Right renal pelvis (tissue), 4 donors: ENCODE results near the gene IGLL5. TPM values are rescaled to one million over a fixed set of nuclear protein-coding genes. Genes with fewer than 3 reads are reported as not detected.

Source experiments
- DNase-seq, 4 donors: peaks; one replicate each; pipeline ENCODE4 v3.0.0-alpha.2; 2013; ENCODE audit warnings: low read depth in 4 of 4, low spot score in 3 of 4, missing footprints in 1 of 4
- polyA plus RNA-seq, 4 donors: library from polyadenylated mRNA; unstranded; fragments of 120-200 nt; gene quantifications; one replicate each; pipeline ENCODE4 v1.2.1, GENCODE V29; 2013; ENCODE audit not compliant: insufficient read length in 4 of 4

Gene IGLL5
- polyA plus RNA-seq, 4 donors: 0.16 to 0.44 TPM; not detected in 2

- no peak for DNase-seq
These were observed 37.7 kb downstream of the IGLL5 start for GRCh38 chr22:22925146-22925804.

- DNase-seq: no peak
These were observed 38.3 kb downstream of the IGLL5 start for GRCh38 chr22:22925805-22926369.

GRCh38 chr22:22926370-22927195 lies 39.0 kb downstream of the IGLL5 start:
- DNase-seq: no peak

- no peak for DNase-seq
These were observed 39.7 kb downstream of the IGLL5 start for GRCh38 chr22:22927196-22927887.

- no peak for DNase-seq
These were observed 40.5 kb downstream of the IGLL5 start for GRCh38 chr22:22927888-22928665.

- DNase-seq: no peak
These were observed 41.2 kb downstream of the IGLL5 start for GRCh38 chr22:22928666-22929380.

GRCh38 chr22:22929381-22930221 lies 42.0 kb downstream of the IGLL5 start:
- DNase-seq: no peak

- no peak for DNase-seq
These were observed 42.5 kb downstream of the IGLL5 start for GRCh38 chr22:22930222-22930497.

- DNase-seq: no peak
These were observed 43.2 kb downstream of the IGLL5 start for GRCh38 chr22:22930571-22931556.

GRCh38 chr22:22931557-22932270 lies 44.1 kb downstream of the IGLL5 start:
- no peak for DNase-seq

GRCh38 chr22:22932512-22932941 lies 44.9 kb downstream of the IGLL5 start:
- DNase-seq: no peak

- DNase-seq: no peak
These were observed 45.6 kb downstream of the IGLL5 start for GRCh38 chr22:22933100-22933806.

- no peak for DNase-seq
These were observed 46.4 kb downstream of the IGLL5 start for GRCh38 chr22:22933807-22934542.

- no peak for DNase-seq
These were observed 47.0 kb downstream of the IGLL5 start for GRCh38 chr22:22934543-22935055.

- no peak for DNase-seq
These were observed 47.5 kb downstream of the IGLL5 start for GRCh38 chr22:22935056-22935545.
